ENCODE results near the gene RASL10A.

DNA sequence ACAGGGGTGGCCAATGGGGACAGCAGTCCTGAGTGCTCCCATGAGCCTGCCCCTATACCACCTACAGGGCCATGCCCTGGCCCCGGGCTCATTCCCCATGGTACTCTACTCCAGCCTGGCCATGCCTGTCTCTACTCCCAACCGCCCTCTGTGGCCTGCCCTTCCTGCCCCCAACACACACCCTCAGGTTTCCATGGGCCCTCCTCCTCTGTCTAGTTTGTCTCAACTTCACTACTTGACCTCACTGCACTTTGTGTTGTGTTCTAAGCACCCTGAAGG lies 26.3 kb upstream of the RASL10A start:
- TF ChIP-seq EZH2 (IDR thresholded peaks at IDR 0.05), result no peak
- no peak for TF ChIP-seq POLR2AphosphoS5 (IDR thresholded peaks at IDR 0.05; ENCODE audit: borderline replicate concordance, low read depth, low read length)

Data from SK-N-MC (cell line).